GM19023 (cell line): ENCODE measurements around the gene CXCL3.

Experiments
- ATAC-seq: cut with Tn5 transposase; IDR thresholded peaks from one replicate; pipeline ENCODE4 v1.9.1; 2021; ENCODE audit warnings: mild to moderate bottlenecking, moderate library complexity; ENCODE audit not compliant: unreplicated experiment

The CXCL3 gene

GRCh38 chr4:74056114-74056857 lies 17.8 kb upstream of the CXCL3 start:
- ATAC-seq, result no peak

DNA sequence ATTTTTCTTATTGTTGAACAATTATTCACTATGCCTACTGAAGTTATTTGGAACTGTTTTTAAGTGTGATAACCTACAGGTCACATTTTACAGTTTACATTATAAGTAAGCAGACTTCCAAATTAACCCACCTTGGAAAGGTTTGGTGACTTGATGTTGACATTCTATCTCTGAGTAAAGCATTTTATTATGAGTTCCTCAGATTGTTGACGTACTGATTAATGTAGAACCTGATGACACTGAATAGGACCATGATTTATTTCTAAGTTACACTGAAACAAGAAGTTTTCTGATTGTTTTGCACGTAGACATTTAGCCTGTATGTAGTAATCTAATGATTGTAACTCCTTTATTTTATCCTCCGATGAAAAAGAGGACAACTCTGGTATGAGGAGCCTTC lies 17.0 kb upstream of the CXCL3 start:
- no peak for ATAC-seq

GRCh38 chr4:74055096-74055495 lies 16.6 kb upstream of the CXCL3 start:
- no peak for ATAC-seq

- no peak for ATAC-seq
Observed at GRCh38 chr4:74054483-74055047, 16.1 kb upstream of the CXCL3 start.

DNA sequence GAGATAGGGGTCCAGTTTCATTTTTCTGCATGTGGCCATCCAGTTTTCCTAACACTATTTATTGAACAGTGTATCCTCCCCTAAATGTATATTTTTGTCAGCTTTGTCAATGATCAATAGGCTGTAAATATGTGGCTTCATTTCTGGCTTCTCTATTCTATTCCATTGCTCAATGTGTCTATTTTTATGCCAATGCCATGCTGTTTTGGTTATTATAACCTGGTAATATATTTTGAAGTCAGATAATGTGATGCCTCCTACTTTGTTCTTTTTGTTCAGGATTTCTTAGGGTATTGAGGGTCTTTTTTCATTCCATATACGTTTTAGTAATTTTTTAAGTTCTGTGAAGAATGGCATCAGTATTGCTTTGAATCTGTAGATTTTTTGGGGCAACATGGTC lies 8.7 kb upstream of the CXCL3 start:
- no peak for ATAC-seq

DNA sequence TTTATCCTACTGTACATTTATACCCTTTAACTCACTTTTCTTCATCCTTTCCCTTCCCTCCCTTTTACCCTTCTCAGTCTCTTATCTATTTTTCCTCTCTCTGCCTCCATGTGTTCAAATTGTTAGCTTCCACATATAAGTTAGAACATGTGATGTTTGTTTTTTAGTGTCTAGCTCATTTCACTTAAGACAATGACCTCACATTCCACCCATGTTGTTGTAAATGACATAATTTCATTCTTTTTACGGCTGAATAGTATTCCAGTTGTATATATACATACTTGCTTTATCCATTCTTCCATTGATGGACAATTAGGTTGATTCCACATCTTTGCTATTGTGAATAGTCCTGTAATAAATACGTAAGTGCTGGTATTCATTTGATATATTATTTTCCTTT lies 7.3 kb upstream of the CXCL3 start:
- no peak for ATAC-seq

- no peak for ATAC-seq
Observed at GRCh38 chr4:74045247-74045646, 6.8 kb upstream of the CXCL3 start.

DNA sequence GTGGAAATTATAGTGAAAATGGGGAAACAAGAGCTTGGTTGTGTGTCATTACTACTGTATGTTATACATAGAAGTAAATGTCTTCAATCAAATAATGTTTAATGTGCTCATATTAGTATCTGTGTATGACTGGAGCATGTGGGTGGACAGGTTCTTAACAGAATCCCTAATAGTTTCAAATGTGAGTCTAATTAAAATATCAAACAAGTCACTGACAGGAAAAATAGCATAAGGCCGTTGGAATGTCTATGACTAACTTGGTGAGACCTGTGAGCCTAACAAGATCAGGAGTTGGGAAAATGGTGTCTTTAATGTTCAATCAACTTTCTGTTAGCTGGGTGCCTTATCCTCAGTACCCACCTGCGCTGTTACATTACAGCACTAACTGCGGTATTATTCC lies 6.2 kb upstream of the CXCL3 start:
- ATAC-seq, result no peak

- no peak for ATAC-seq
Observed at GRCh38 chr4:74042681-74043080, 4.2 kb upstream of the CXCL3 start.

- no peak for ATAC-seq
Observed at GRCh38 chr4:74041418-74041817, 2.9 kb upstream of the CXCL3 start.

- no peak for ATAC-seq
Observed at GRCh38 chr4:74039315-74039763, 850 bp upstream of the CXCL3 start.

DNA sequence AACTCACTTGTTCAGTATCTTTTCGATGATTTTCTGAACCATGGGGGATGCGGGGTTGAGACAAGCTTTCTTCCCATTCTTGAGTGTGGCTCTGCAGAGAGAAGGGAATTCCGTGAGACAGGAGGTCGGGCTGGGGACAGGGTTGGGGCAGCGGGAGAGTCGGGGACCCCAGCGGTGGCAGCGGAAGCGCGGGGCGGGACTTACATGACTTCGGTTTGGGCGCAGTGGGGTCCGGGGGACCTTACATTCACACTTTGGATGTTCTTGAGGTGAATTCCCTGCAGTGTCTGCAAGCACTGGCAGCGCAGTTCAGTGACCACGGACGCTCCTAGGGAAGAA lies 434 bp downstream of the CXCL3 start:
- ATAC-seq, result no peak

- ATAC-seq, result no peak
Observed at GRCh38 chr4:74037076-74037955, 1.2 kb downstream of the CXCL3 start.

DNA sequence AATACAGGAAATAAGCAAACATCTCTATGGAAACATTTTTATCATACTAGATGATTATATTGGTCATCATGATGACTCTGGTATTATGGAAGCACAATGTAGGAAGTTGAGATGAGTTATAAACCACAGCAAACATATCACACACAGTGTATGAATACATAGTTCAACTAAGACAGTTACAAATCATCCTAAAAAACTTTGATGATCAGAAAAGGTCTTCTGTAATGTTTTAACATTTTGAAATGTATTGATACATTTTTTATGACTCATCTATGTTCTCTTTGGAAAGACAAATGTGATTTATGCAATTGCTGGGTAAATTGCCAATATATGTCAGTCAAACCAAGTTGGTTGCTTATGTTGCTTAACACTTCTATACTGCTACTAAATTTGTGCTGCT lies 4.8 kb downstream of the CXCL3 start:
- ATAC-seq, result no peak

GRCh38 chr4:74032064-74032463 lies 6.4 kb downstream of the CXCL3 start:
- no peak for ATAC-seq

- no peak for ATAC-seq
Observed at GRCh38 chr4:74031576-74031975, 6.9 kb downstream of the CXCL3 start.

DNA sequence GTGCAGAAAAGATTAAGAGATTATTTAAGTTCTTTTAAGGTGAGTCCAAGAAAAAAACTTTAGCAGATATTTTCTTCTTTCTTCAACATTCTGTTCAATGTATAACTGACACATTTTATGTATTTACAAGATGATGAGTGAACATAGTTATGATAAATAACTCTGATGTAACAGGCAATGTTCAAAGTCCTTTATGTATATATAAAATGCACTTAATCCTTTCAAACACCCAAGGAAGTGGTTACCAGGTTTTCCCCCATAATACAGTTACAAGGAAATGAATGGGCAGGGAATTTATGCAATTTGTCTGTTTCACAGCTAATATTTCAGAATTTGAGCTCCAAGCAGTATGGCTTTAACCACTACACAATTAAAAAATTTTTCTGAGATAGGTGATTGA lies 8.2 kb downstream of the CXCL3 start:
- ATAC-seq, result no peak

DNA sequence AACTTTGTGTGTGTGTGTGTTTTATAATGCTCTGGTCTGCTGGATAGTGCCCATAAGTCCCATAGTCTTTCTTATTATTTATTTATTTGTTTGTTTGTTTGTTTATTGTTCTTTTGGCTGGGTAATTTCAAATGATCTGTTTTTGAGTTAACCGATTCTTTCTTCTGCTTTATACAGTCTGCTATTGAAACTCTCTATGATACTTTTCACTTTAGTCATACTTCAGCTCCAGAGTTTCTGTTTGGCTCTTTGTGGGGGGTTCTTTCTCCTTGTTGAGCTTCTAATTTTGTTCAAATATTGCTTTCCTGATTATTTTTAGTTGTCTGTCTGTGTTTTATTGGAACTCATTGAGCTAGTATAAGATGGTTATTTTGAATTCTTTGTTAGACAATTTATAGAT lies 10.0 kb downstream of the CXCL3 start:
- no peak for ATAC-seq

GRCh38 chr4:74023709-74024108 lies 14.8 kb downstream of the CXCL3 start:
- ATAC-seq, result no peak

GRCh38 chr4:74021601-74022000 lies 16.9 kb downstream of the CXCL3 start:
- ATAC-seq, result no peak

DNA sequence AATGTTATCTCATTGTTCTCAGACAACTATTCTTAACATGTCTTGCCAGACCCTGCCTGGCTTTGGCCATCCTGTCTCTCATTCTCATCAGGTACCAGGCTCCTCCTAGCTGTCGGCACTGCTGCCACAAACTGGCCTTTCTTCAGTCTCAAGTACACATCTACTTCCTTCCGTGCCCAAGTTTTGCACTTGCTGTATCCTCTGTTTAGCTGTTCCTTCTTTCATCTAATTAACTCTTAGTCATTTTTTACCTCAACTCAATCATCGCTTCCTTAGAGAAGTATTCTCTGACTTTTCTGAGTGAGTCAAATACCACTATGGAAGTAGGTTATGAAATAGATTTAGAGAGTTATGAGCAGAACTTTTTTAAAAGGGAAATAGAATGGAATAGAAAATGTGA lies 19.7 kb downstream of the CXCL3 start:
- ATAC-seq, result no peak

DNA sequence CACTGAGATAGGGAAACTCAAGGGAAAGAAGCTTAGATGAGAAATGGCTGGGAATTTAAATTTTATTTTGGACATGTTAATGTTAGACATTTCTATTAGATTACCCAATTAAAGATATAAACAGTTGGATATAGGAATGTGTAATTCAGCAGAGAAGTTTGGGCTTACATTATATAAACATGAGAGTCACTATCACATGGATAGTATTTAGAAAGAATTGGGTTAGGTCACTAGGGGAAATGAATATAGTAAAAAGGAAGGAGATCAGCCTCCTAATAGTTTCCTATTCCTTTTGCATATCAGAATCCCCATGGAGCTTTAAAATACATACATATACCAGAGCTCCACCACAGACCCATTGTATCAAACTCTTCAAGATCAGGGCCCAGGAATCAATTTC lies 20.4 kb downstream of the CXCL3 start:
- no peak for ATAC-seq
